Vagina (tissue), 2 donors: Measurements from ENCODE around the gene TMOD2. TPM values are rescaled to one million over a fixed set of nuclear protein-coding genes. Genes with fewer than 3 reads are reported as not detected.

Experiments used
- DNase-seq, 2 donors: peaks; one replicate each; pipeline ENCODE4 v3.0.0-alpha.2; 2017; ENCODE audit errors: extremely low spot score in 2 of 2
- H3K27ac ChIP-seq: fragments of 200-600 bp; sonication (generic); one replicate; pipeline ENCODE4 v1.5.1; 2019
- H3K27me3 ChIP-seq: fragments of 200-600 bp; sonication (generic); one replicate; pipeline ENCODE4 v1.5.1; 2019
- H3K36me3 ChIP-seq, 2 donors: fragments of 200-600 bp; sonication (generic); one replicate each; pipeline ENCODE4 v1.5.1; 2017 to 2019
- H3K4me1 ChIP-seq: fragments of 200-600 bp; sonication (generic); one replicate; pipeline ENCODE4 v1.5.1; 2019
- H3K4me3 ChIP-seq, 2 donors: fragments of 200-600 bp; sonication (generic); 1 replicate in 1 of 2; 2 replicates in 1 of 2; pipeline ENCODE4 v1.5.1; 2016 to 2019
- H3K9me3 ChIP-seq: fragments of 200-600 bp; sonication (generic); one replicate; pipeline ENCODE4 v1.5.1; 2019
- CTCF ChIP-seq, 3 experiments: fragments of 450-650 bp in 2 of 3; fragments of 200-600 bp in 1 of 3; sonication (generic) in 1 of 3; IDR thresholded peaks; one replicate each; pipeline ENCODE4 v1.5.1; 2017 to 2019; ENCODE audit warnings: antibody characterized with exemption in 3 of 3, mild to moderate bottlenecking in 2 of 3, moderate library complexity in 2 of 3
- POLR2A ChIP-seq, 2 donors: fragments of 450-650 bp; IDR thresholded peaks; one replicate each; pipeline ENCODE4 v1.6.1; 2017; ENCODE audit warnings: antibody characterized with exemption in 2 of 2, mild to moderate bottlenecking in 2 of 2, moderate library complexity in 2 of 2
- POLR2AphosphoS5 ChIP-seq, 2 donors: sonication (generic); formaldehyde crosslinking; IDR thresholded peaks; one replicate each; pipeline ENCODE4 v1.9.0; 2017; ENCODE audit warnings: antibody characterized with exemption in 2 of 2, mild to moderate bottlenecking in 2 of 2, low read depth in 1 of 2; ENCODE audit not compliant: insufficient read depth in 1 of 2
- intact Hi-C: fragments of 100-400 bp; cut with DNase I; formaldehyde crosslinking; loops from one replicate; pipeline ENCODE4 v1.15.1; 2023
- total RNA-seq: library from RNA; depleted of rRNA; stranded (reverse); fragments of >200 nt; gene quantifications from one replicate; pipeline ENCODE4 v1.2.3, GENCODE V29; 2016

The TMOD2 gene
- total RNA-seq, 1 donor from 2014 or later = 18.4 TPM

- Histone ChIP-seq H3K36me3 (no peaks in the 10 kb centered on the region), H3K9me3 (no peaks in the 10 kb centered on the region), H3K4me1 (no peaks in the 10 kb centered on the region), H3K27ac (no peak overlapping the region), H3K4me3 (no peak overlapping the region), H3K27me3 (no peaks in the 10 kb centered on the region)
- no peak for DNase-seq
- intact Hi-C loops = no loop called here
- TF ChIP-seq CTCF (IDR thresholded peaks at IDR 0.05) (no peak), POLR2AphosphoS5 (IDR thresholded peaks at IDR 0.05; ENCODE audit: insufficient read depth in 1 of 2, low read depth in 1 of 2) (no peak), POLR2A (IDR thresholded peaks at IDR 0.05) (no peak)
These were observed 61.2 kb downstream of the TMOD2 start for GRCh38 chr15:51812598-51812997.

GRCh38 chr15:51814606-51815005, 63.2 kb downstream of the TMOD2 start:
- Histone ChIP-seq H3K4me1 (no peaks in the 10 kb centered on the region), H3K36me3 (no peaks in the 10 kb centered on the region), H3K27ac (no peak overlapping the region), H3K27me3 (no peaks in the 10 kb centered on the region), H3K9me3 (no peaks in the 10 kb centered on the region), H3K4me3 (no peak overlapping the region)
- no peak for DNase-seq
- no peak for TF ChIP-seq POLR2A (IDR thresholded peaks at IDR 0.05)
- TF ChIP-seq POLR2AphosphoS5 (IDR thresholded peaks at IDR 0.05; ENCODE audit: insufficient read depth in 1 of 2, low read depth in 1 of 2) = no peak
- no peak for TF ChIP-seq CTCF (IDR thresholded peaks at IDR 0.05)
- intact Hi-C loops = no loop called here

GRCh38 chr15:51816611-51817010, 65.2 kb downstream of the TMOD2 start:
- Histone ChIP-seq H3K27ac (no peak overlapping the region), H3K27me3 (no peaks in the 10 kb centered on the region), H3K4me3 (no peak overlapping the region), H3K4me1 (no peaks in the 10 kb centered on the region), H3K9me3 (peaks cover 5% of the 10 kb centered on the region), H3K36me3 (no peaks in the 10 kb centered on the region)
- TF ChIP-seq POLR2A (IDR thresholded peaks at IDR 0.05) (no peak), POLR2AphosphoS5 (IDR thresholded peaks at IDR 0.05; ENCODE audit: insufficient read depth in 1 of 2, low read depth in 1 of 2) (no peak), CTCF (IDR thresholded peaks at IDR 0.05) (no peak)
- intact Hi-C loops = no loop called here
- DNase-seq = no peak

GRCh38 chr15:51818150-51818549, 66.8 kb downstream of the TMOD2 start:
- intact Hi-C loops = no loop called here
- H3K9me3 ChIP-seq = peaks cover 5% of the 10 kb centered on the region
- no peak for DNase-seq
- H3K27me3 ChIP-seq = no peaks in the 10 kb centered on the region
- no peak overlapping the region for H3K27ac ChIP-seq
- TF ChIP-seq POLR2AphosphoS5 (IDR thresholded peaks at IDR 0.05; ENCODE audit: insufficient read depth in 1 of 2, low read depth in 1 of 2) (no peak), CTCF (IDR thresholded peaks at IDR 0.05) (no peak), POLR2A (IDR thresholded peaks at IDR 0.05) (no peak)
- no peaks in the 10 kb centered on the region for H3K4me1 ChIP-seq
- H3K4me3 ChIP-seq = no peak overlapping the region
- H3K36me3 ChIP-seq = no peaks in the 10 kb centered on the region

- Histone ChIP-seq H3K36me3 (no peaks in the 10 kb centered on the region), H3K4me1 (peaks cover 2% of the 10 kb centered on the region), H3K27ac (no peak overlapping the region), H3K27me3 (no peaks in the 10 kb centered on the region), H3K9me3 (peaks cover 5% of the 10 kb centered on the region), H3K4me3 (no peak overlapping the region)
- DNase-seq = no peak
- TF ChIP-seq CTCF (IDR thresholded peaks at IDR 0.05) = no peak
- TF ChIP-seq POLR2A (IDR thresholded peaks at IDR 0.05) = no peak
- no peak for TF ChIP-seq POLR2AphosphoS5 (IDR thresholded peaks at IDR 0.05; ENCODE audit: insufficient read depth in 1 of 2, low read depth in 1 of 2)
- intact Hi-C loops = no loop called here
These were observed 74.3 kb downstream of the TMOD2 start for GRCh38 chr15:51825698-51826097.
